Trophoblast cell (in vitro differentiated cells and primary cell): ENCODE measurements around the gene MYEF2.

ENCODE experiments used
- DNase-seq, 2 donors: peaks; one replicate each; pipeline ENCODE4 v3.0.0-alpha.2; 2016
- H2AFZ ChIP-seq: 2 replicates; pipeline ENCODE4 v1.6.1; 2013; ENCODE audit warnings: low read length, moderate library complexity, mild to moderate bottlenecking; ENCODE audit not compliant: insufficient read depth, poor library complexity
- H2AK5ac ChIP-seq: 2 replicates; pipeline ENCODE4 v1.6.1; 2013; ENCODE audit warnings: mild to moderate bottlenecking, low read length
- H2BK120ac ChIP-seq: 2 replicates; pipeline ENCODE4 v1.6.1; 2013; ENCODE audit warnings: low read length, mild to moderate bottlenecking, moderate library complexity; ENCODE audit not compliant: insufficient read depth, poor library complexity
- H2BK12ac ChIP-seq: 2 replicates; pipeline ENCODE4 v1.6.1; 2013; ENCODE audit warnings: mild to moderate bottlenecking, low read length, moderate library complexity
- H2BK5ac ChIP-seq: 2 replicates; pipeline ENCODE4 v1.6.1; 2013; ENCODE audit warnings: low read length, low read depth, moderate library complexity, mild to moderate bottlenecking; ENCODE audit not compliant: poor library complexity
- H3K14ac ChIP-seq: 2 replicates; pipeline ENCODE4 v1.6.1; 2013; ENCODE audit warnings: mild to moderate bottlenecking, low read length
- H3K18ac ChIP-seq: 2 replicates; pipeline ENCODE4 v1.6.1; 2013; ENCODE audit warnings: mild to moderate bottlenecking, low read length
- H3K23ac ChIP-seq: 2 replicates; pipeline ENCODE4 v1.6.1; 2013; ENCODE audit warnings: low read length
- H3K27ac ChIP-seq: 2 replicates; pipeline ENCODE4 v1.5.1; 2013; ENCODE audit warnings: low read depth, mild to moderate bottlenecking, inconsistent platforms, low read length, moderate library complexity
- H3K27me3 ChIP-seq: 2 replicates; pipeline ENCODE4 v1.6.1; 2013; ENCODE audit warnings: inconsistent platforms, mild to moderate bottlenecking, low read length, moderate library complexity; ENCODE audit not compliant: insufficient read depth
- H3K36me3 ChIP-seq, 2 experiments: 1 replicate in 1 of 2; 2 replicates in 1 of 2; pipeline ENCODE4 v1.6.1; 2013; ENCODE audit warnings: low read length in 2 of 2, mild to moderate bottlenecking in 2 of 2, moderate library complexity in 1 of 2; ENCODE audit not compliant: insufficient read depth in 2 of 2, control insufficient read depth in 1 of 2
- H3K4ac ChIP-seq: 2 replicates; pipeline ENCODE4 v1.6.1; 2013; ENCODE audit warnings: low read depth, mild to moderate bottlenecking, low read length, moderate library complexity
- H3K4me1 ChIP-seq, 2 experiments: 1 replicate in 1 of 2; 2 replicates in 1 of 2; pipeline ENCODE4 v1.6.1; 2013; ENCODE audit warnings: low read length in 2 of 2, mild to moderate bottlenecking in 2 of 2, moderate library complexity in 1 of 2; ENCODE audit not compliant: insufficient read depth in 2 of 2, control insufficient read depth in 1 of 2
- H3K4me2 ChIP-seq: 2 replicates; pipeline ENCODE4 v1.6.1; 2013; ENCODE audit warnings: inconsistent platforms, mild to moderate bottlenecking, low read length, moderate library complexity
- H3K4me3 ChIP-seq: 2 replicates; pipeline ENCODE4 v1.5.1; 2013; ENCODE audit warnings: mild to moderate bottlenecking, low read depth, low read length, inconsistent platforms
- H3K79me1 ChIP-seq: one replicate; pipeline ENCODE4 v1.6.1; 2013; ENCODE audit warnings: low read length
- H3K79me2 ChIP-seq: 2 replicates; pipeline ENCODE4 v1.6.1; 2013; ENCODE audit warnings: low read length, mild to moderate bottlenecking; ENCODE audit not compliant: control insufficient read depth, insufficient read depth, poor library complexity
- H3K9ac ChIP-seq: 2 replicates; pipeline ENCODE4 v1.6.1; 2013; ENCODE audit warnings: mild to moderate bottlenecking, low read length
- H3K9me3 ChIP-seq: 2 replicates; pipeline ENCODE4 v1.6.1; 2013; ENCODE audit warnings: low read depth, mild to moderate bottlenecking, control low read depth, inconsistent platforms, low read length; ENCODE audit not compliant: insufficient read depth
- H4K12ac ChIP-seq: 2 replicates; pipeline ENCODE4 v1.6.1; 2013; ENCODE audit warnings: low read depth, mild to moderate bottlenecking, low read length, moderate library complexity
- H4K8ac ChIP-seq: 2 replicates; pipeline ENCODE4 v1.6.1; 2013; ENCODE audit warnings: low read depth, mild to moderate bottlenecking, low read length, moderate library complexity
- H4K91ac ChIP-seq: one replicate; pipeline ENCODE4 v1.6.1; 2013; ENCODE audit warnings: low read depth, mild to moderate bottlenecking, low read length, moderate library complexity
- WGBS: extraction: QIAGEN DNeasy Blood & Tissue Kit; methylation state at CpG from one replicate; pipeline ENCODE4 v1.1.7; 2013; ENCODE audit warnings: missing lambda C conversion rate; ENCODE audit not compliant: insufficient read length, insufficient coverage; ENCODE audit errors: extremely low coverage; 5-methylcytosine and 5-hydroxymethylcytosine counted together

The MYEF2 gene

GRCh38 chr15:48119277-48119676, 58.8 kb downstream of the MYEF2 start:
- Histone ChIP-seq H2BK12ac (no peak overlapping the region), H3K4me1 (no peaks in the 10 kb centered on the region), H3K18ac (no peak overlapping the region), H3K79me1 (no peaks in the 10 kb centered on the region), H4K12ac (no peak overlapping the region), H3K36me3 (no peaks in the 10 kb centered on the region), H2BK5ac (no peak overlapping the region), H3K9me3 (peaks cover 1% of the 10 kb centered on the region), H2AK5ac (no peak overlapping the region), H3K9ac (no peak overlapping the region), H3K4me3 (no peak overlapping the region), H3K23ac (no peak overlapping the region), H3K4ac (no peak overlapping the region), H3K14ac (no peak overlapping the region), H2BK120ac (no peak overlapping the region), H2AFZ (no peak overlapping the region), H3K79me2 (no peaks in the 10 kb centered on the region), H3K27me3 (no peaks in the 10 kb centered on the region), H4K8ac (no peak overlapping the region), H4K91ac (no peak overlapping the region), H3K27ac (no peak overlapping the region), H3K4me2 (no peak overlapping the region)
- no CpG with 5 or more reads among the region's 5 CpGs for WGBS
- no peak for DNase-seq

GRCh38 chr15:48112242-48112641, 65.9 kb downstream of the MYEF2 start:
- WGBS = no CpG with 5 or more reads among the region's 6 CpGs

GRCh38 chr15:48109856-48110531, 68.1 kb downstream of the MYEF2 start:
- H2BK12ac ChIP-seq = no peak overlapping the region
- H2BK5ac ChIP-seq = no peak overlapping the region
- no peak overlapping the region for H3K4ac ChIP-seq
- no peak overlapping the region for H3K27ac ChIP-seq
- no peak overlapping the region for H4K8ac ChIP-seq
- no peak overlapping the region for H2AFZ ChIP-seq
- H2AK5ac ChIP-seq = no peak overlapping the region
- no peak overlapping the region for H3K4me2 ChIP-seq
- no peak overlapping the region for H2BK120ac ChIP-seq
- no peaks in the 10 kb centered on the region for H3K27me3 ChIP-seq
- H3K18ac ChIP-seq = no peak overlapping the region
- no peak overlapping the region for H3K9ac ChIP-seq
- H3K4me3 ChIP-seq = no peak overlapping the region
- H3K79me2 ChIP-seq = no peaks in the 10 kb centered on the region
- no peaks in the 10 kb centered on the region for H3K36me3 ChIP-seq
- H3K79me1 ChIP-seq = no peaks in the 10 kb centered on the region
- WGBS = no CpG with 5 or more reads among the region's 5 CpGs
- no peaks in the 10 kb centered on the region for H3K9me3 ChIP-seq
- DNase-seq = peak in 1 of 2 donors; percentile 11
- H3K14ac ChIP-seq = no peak overlapping the region
- no peak overlapping the region for H4K91ac ChIP-seq
- no peaks in the 10 kb centered on the region for H3K4me1 ChIP-seq
- no peak overlapping the region for H3K23ac ChIP-seq
- no peak overlapping the region for H4K12ac ChIP-seq

More at GRCh38 chr15:48112242-48112641, 65.9 kb downstream of the MYEF2 start:
- H3K4me1 ChIP-seq = no peaks in the 10 kb centered on the region
- no peak overlapping the region for H4K91ac ChIP-seq
- no peaks in the 10 kb centered on the region for H3K9me3 ChIP-seq
- H3K4ac ChIP-seq = no peak overlapping the region
- no peaks in the 10 kb centered on the region for H3K79me2 ChIP-seq
- H2BK12ac ChIP-seq = no peak overlapping the region
- H2BK120ac ChIP-seq = no peak overlapping the region
- no peaks in the 10 kb centered on the region for H3K36me3 ChIP-seq
- no peak overlapping the region for H3K18ac ChIP-seq
- no peak overlapping the region for H2AFZ ChIP-seq
- no peak overlapping the region for H2AK5ac ChIP-seq
- H3K79me1 ChIP-seq = no peaks in the 10 kb centered on the region
- H4K12ac ChIP-seq = no peak overlapping the region
- H3K4me2 ChIP-seq = no peak overlapping the region
- no peak overlapping the region for H3K27ac ChIP-seq
- no peaks in the 10 kb centered on the region for H3K27me3 ChIP-seq
- H3K9ac ChIP-seq = no peak overlapping the region
- H2BK5ac ChIP-seq = no peak overlapping the region
- H3K14ac ChIP-seq = no peak overlapping the region
- peak in 1 of 2 donors; percentile 25 for DNase-seq
- H3K23ac ChIP-seq = no peak overlapping the region
- H3K4me3 ChIP-seq = no peak overlapping the region
- H4K8ac ChIP-seq = no peak overlapping the region

GRCh38 chr15:48109212-48109611, 68.9 kb downstream of the MYEF2 start:
- H4K91ac ChIP-seq = no peak overlapping the region
- H3K4ac ChIP-seq = no peak overlapping the region
- no peak overlapping the region for H3K14ac ChIP-seq
- no peak overlapping the region for H3K4me3 ChIP-seq
- H3K36me3 ChIP-seq = no peaks in the 10 kb centered on the region
- no peak overlapping the region for H2BK12ac ChIP-seq
- no CpG with 5 or more reads among the region's 4 CpGs for WGBS
- H3K9ac ChIP-seq = no peak overlapping the region
- no peak overlapping the region for H2BK5ac ChIP-seq
- no peak overlapping the region for H2AK5ac ChIP-seq
- H2AFZ ChIP-seq = no peak overlapping the region
- no peaks in the 10 kb centered on the region for H3K4me1 ChIP-seq
- H3K79me2 ChIP-seq = no peaks in the 10 kb centered on the region
- H4K12ac ChIP-seq = no peak overlapping the region
- no peaks in the 10 kb centered on the region for H3K27me3 ChIP-seq
- no peak overlapping the region for H2BK120ac ChIP-seq
- no peaks in the 10 kb centered on the region for H3K79me1 ChIP-seq
- H3K23ac ChIP-seq = no peak overlapping the region
- H3K27ac ChIP-seq = no peak overlapping the region
- no peak overlapping the region for H4K8ac ChIP-seq
- H3K18ac ChIP-seq = no peak overlapping the region
- H3K9me3 ChIP-seq = no peaks in the 10 kb centered on the region
- DNase-seq = no peak
- no peak overlapping the region for H3K4me2 ChIP-seq
